SK-N-SH treated with all-trans-retinoic acid at 6 μM for 48 hours (cell line): ENCODE data around the gene FERD3L.

Experiments used
- ESRRG ChIP-seq: fragments of 250-450 bp; sonication (Bioruptor Pico); IDR thresholded peaks from 2 replicates; pipeline ENCODE4 v1.6.1; 2021; ENCODE audit warnings: mild to moderate bottlenecking
- GLIS3 ChIP-seq: fragments of 250-450 bp; sonication (Bioruptor Pico); IDR thresholded peaks from 2 replicates; pipeline ENCODE4 v1.5.0; 2020; ENCODE audit warnings: mild to moderate bottlenecking, moderate library complexity
- ISL1 ChIP-seq: fragments of 250-450 bp; sonication (Bioruptor Pico); IDR thresholded peaks from 2 replicates; pipeline ENCODE4 v2.1.2; 2022; ENCODE audit warnings: mild to moderate bottlenecking, moderate library complexity
- RARB ChIP-seq: fragments of 250-450 bp; sonication (Bioruptor Pico); IDR thresholded peaks from 2 replicates; pipeline ENCODE4 v1.8.0; 2021; ENCODE audit warnings: mild to moderate bottlenecking, moderate library complexity
- SNAI2 ChIP-seq: fragments of 250-450 bp; sonication (Bioruptor Pico); IDR thresholded peaks from 2 replicates; pipeline ENCODE4 v1.5.0; 2020; ENCODE audit warnings: mild to moderate bottlenecking, moderate library complexity
- ZFP3 ChIP-seq: fragments of 250-450 bp; sonication (Bioruptor Pico); IDR thresholded peaks from 2 replicates; pipeline ENCODE4 v1.5.0; 2020; ENCODE audit warnings: mild to moderate bottlenecking, moderate library complexity
- ZFP30 ChIP-seq: fragments of 450-650 bp; formaldehyde crosslinking; IDR thresholded peaks from 2 replicates; pipeline ENCODE4 v1.5.0; 2022; ENCODE audit warnings: mild to moderate bottlenecking, moderate library complexity
- ZNF565 ChIP-seq: fragments of 450-650 bp; formaldehyde crosslinking; conservative IDR thresholded peaks from 2 replicates; pipeline ENCODE4 v1.5.0; 2020; ENCODE audit warnings: low read depth, mild to moderate bottlenecking, moderate library complexity
- ZNF70 ChIP-seq: fragments of 450-650 bp; formaldehyde crosslinking; IDR thresholded peaks from 2 replicates; pipeline ENCODE4 v1.5.0; 2020; ENCODE audit warnings: mild to moderate bottlenecking, moderate library complexity
- TF ChIP-seq, protein P1 (sequence below): fragments of 250-450 bp; sonication (Bioruptor Pico); IDR thresholded peaks from 2 replicates; pipeline ENCODE4 v1.5.1; 2020; ENCODE audit warnings: low read depth, mild to moderate bottlenecking, moderate library complexity
- TF ChIP-seq, protein P2 (sequence below): fragments of 250-450 bp; sonication (Bioruptor Pico); IDR thresholded peaks from 2 replicates; pipeline ENCODE4 v1.5.1; 2021; ENCODE audit warnings: mild to moderate bottlenecking, moderate library complexity
- TF ChIP-seq, protein P3 (sequence below): fragments of 250-450 bp; sonication (Bioruptor Pico); IDR thresholded peaks from 2 replicates; pipeline ENCODE4 v1.8.0; 2020; ENCODE audit warnings: mild to moderate bottlenecking, moderate library complexity, borderline replicate concordance
- TF ChIP-seq, protein P4 (sequence below): fragments of 250-450 bp; sonication (Bioruptor Pico); IDR thresholded peaks from 2 replicates; pipeline ENCODE4 v1.8.0; 2021; ENCODE audit warnings: low read depth, mild to moderate bottlenecking, moderate library complexity, borderline replicate concordance

DNA sequence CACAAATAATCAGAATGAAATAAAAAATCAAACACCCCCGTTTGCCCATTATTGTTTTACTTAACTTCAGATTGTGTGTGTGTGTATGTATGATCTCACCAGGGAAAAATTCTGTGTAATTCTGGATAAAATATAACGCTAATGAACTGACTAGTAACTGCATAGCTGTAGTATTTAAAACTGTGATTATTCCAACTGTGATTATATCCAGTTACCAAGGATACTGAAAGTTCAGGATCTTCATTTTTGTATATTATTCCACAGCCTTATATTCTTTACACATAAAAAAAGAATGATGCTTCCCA lies 30.7 kb downstream of the FERD3L start:
- TF ChIP-seq, protein P1, sequence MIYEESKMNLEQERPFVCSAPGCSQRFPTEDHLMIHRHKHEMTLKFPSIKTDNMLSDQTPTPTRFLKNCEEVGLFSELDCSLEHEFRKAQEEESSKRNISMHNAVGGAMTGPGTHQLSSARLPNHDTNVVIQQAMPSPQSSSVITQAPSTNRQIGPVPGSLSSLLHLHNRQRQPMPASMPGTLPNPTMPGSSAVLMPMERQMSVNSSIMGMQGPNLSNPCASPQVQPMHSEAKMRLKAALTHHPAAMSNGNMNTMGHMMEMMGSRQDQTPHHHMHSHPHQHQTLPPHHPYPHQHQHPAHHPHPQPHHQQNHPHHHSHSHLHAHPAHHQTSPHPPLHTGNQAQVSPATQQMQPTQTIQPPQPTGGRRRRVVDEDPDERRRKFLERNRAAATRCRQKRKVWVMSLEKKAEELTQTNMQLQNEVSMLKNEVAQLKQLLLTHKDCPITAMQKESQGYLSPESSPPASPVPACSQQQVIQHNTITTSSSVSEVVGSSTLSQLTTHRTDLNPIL (CRISPR knock-in tag), result peak; percentile 81
- no peak for TF ChIP-seq ISL1
- TF ChIP-seq ZFP3, result no peak
- TF ChIP-seq, protein P2, sequence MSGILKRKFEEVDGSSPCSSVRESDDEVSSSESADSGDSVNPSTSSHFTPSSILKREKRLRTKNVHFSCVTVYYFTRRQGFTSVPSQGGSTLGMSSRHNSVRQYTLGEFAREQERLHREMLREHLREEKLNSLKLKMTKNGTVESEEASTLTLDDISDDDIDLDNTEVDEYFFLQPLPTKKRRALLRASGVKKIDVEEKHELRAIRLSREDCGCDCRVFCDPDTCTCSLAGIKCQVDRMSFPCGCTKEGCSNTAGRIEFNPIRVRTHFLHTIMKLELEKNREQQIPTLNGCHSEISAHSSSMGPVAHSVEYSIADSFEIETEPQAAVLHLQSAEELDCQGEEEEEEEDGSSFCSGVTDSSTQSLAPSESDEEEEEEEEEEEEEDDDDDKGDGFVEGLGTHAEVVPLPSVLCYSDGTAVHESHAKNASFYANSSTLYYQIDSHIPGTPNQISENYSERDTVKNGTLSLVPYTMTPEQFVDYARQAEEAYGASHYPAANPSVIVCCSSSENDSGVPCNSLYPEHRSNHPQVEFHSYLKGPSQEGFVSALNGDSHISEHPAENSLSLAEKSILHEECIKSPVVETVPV (CRISPR knock-in tag), result no peak
- TF ChIP-seq ZNF565 (CRISPR knock-in tag), result no peak
- TF ChIP-seq, protein P3, sequence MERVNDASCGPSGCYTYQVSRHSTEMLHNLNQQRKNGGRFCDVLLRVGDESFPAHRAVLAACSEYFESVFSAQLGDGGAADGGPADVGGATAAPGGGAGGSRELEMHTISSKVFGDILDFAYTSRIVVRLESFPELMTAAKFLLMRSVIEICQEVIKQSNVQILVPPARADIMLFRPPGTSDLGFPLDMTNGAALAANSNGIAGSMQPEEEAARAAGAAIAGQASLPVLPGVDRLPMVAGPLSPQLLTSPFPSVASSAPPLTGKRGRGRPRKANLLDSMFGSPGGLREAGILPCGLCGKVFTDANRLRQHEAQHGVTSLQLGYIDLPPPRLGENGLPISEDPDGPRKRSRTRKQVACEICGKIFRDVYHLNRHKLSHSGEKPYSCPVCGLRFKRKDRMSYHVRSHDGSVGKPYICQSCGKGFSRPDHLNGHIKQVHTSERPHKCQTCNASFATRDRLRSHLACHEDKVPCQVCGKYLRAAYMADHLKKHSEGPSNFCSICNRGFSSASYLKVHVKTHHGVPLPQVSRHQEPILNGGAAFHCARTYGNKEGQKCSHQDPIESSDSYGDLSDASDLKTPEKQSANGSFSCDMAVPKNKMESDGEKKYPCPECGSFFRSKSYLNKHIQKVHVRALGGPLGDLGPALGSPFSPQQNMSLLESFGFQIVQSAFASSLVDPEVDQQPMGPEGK (CRISPR knock-in tag), result no peak
- no peak for TF ChIP-seq ESRRG
- no peak for TF ChIP-seq RARB (CRISPR knock-in tag)
- TF ChIP-seq SNAI2, result no peak
- no peak for TF ChIP-seq ZNF70
- TF ChIP-seq ZFP30 (CRISPR knock-in tag), result no peak
- TF ChIP-seq GLIS3 (CRISPR knock-in tag), result no peak
- TF ChIP-seq, protein P4, sequence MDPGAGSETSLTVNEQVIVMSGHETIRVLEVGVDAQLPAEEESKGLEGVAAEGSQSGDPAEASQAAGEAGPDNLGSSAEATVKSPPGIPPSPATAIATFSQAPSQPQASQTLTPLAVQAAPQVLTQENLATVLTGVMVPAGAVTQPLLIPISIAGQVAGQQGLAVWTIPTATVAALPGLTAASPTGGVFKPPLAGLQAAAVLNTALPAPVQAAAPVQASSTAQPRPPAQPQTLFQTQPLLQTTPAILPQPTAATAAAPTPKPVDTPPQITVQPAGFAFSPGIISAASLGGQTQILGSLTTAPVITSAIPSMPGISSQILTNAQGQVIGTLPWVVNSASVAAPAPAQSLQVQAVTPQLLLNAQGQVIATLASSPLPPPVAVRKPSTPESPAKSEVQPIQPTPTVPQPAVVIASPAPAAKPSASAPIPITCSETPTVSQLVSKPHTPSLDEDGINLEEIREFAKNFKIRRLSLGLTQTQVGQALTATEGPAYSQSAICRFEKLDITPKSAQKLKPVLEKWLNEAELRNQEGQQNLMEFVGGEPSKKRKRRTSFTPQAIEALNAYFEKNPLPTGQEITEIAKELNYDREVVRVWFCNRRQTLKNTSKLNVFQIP (CRISPR knock-in tag), result no peak
